Activated B cell treated with CpG ODN at 0.5 μM for 24 hours (primary cell): ENCODE measurements around the gene SERPINB5. TPM values are rescaled to one million over a fixed set of nuclear protein-coding genes. Genes with fewer than 3 reads are reported as not detected.

ENCODE experiments used
- ATAC-seq: fragments of 200-7000 bp; cut with Tn5 transposase; one replicate; pipeline ENCODE4 v1.10.0; 2021; ENCODE audit warnings: low read depth, mild to moderate bottlenecking, moderate library complexity
- CTCF ChIA-PET: fragments of 350-600 bp; sonication (Branson Sonifier 250); formaldehyde crosslinking; loops from one replicate; lab custom pipeline; 2021; ENCODE audit warnings: antibody characterized with exemption; lab: Charles Lee
- POLR2A ChIA-PET: fragments of 350-600 bp; sonication (Branson Sonifier 250); formaldehyde crosslinking; loops from one replicate; lab custom pipeline; 2021; ENCODE audit warnings: antibody characterized with exemption; lab: Charles Lee
- DNase-seq: peaks from one replicate; pipeline ENCODE4 v3.0.0; 2022
- H3K27ac Mint-ChIP-seq: one replicate; pipeline ENCODE4 v1.8.0; 2020; ENCODE audit warnings: mixed read lengths
- H3K27me3 Mint-ChIP-seq: one replicate; pipeline ENCODE4 v1.8.0; 2021; ENCODE audit warnings: mixed read lengths
- H3K36me3 Mint-ChIP-seq: one replicate; pipeline ENCODE4 v1.8.0; 2021; ENCODE audit warnings: low read depth, mixed read lengths
- H3K4me1 Mint-ChIP-seq: one replicate; pipeline ENCODE4 v1.8.0; 2021; ENCODE audit warnings: mixed read lengths
- H3K4me3 Mint-ChIP-seq: one replicate; pipeline ENCODE4 v1.8.0; 2020; ENCODE audit warnings: mild to moderate bottlenecking, mixed read lengths
- H3K9me3 Mint-ChIP-seq: one replicate; pipeline ENCODE4 v1.8.0; 2020; ENCODE audit warnings: mixed read lengths
- CTCF ChIP-seq: fragments of 200-600 bp; IDR thresholded peaks from one replicate; pipeline ENCODE4 v1.8.0; 2022; ENCODE audit warnings: antibody characterized with exemption, mild to moderate bottlenecking
- intact Hi-C: fragments of 100-400 bp; cut with micrococcal nuclease; formaldehyde crosslinking; loops from one replicate; pipeline ENCODE4 v1.15.1; 2024
- total RNA-seq: library from RNA; stranded (reverse); gene quantifications from 2 replicates; pipeline ENCODE4 v1.2.3, GENCODE V29; 2022

The SERPINB5 gene
- total RNA-seq, 1 donor from 2014 or later: not detected

- ChIA-PET POLR2A (no interaction called here), CTCF (no interaction called here)
- TF ChIP-seq CTCF: no peak
- no peaks in the 10 kb centered on the region for H3K9me3 Mint-ChIP-seq
- no peaks in the 10 kb centered on the region for H3K36me3 Mint-ChIP-seq
- intact Hi-C loops: no loop called here
- ATAC-seq (no peak), DNase-seq (no peak)
- no peak overlapping the region for H3K4me3 Mint-ChIP-seq
- H3K27ac Mint-ChIP-seq: no peak overlapping the region
- H3K4me1 Mint-ChIP-seq: no peaks in the 10 kb centered on the region
- peaks cover 10% of the 10 kb centered on the region for H3K27me3 Mint-ChIP-seq
These were observed 4.2 kb downstream of the SERPINB5 start for GRCh38 chr18:63480915-63481314.

- TF ChIP-seq CTCF: no peak
- ChIA-PET POLR2A (no interaction called here), CTCF (no interaction called here)
- Mint-ChIP-seq H3K4me1 (no peaks in the 10 kb centered on the region), H3K27ac (no peak overlapping the region), H3K27me3 (peaks cover 11% of the 10 kb centered on the region), H3K4me3 (no peak overlapping the region), H3K9me3 (no peaks in the 10 kb centered on the region), H3K36me3 (no peaks in the 10 kb centered on the region)
- no peak for DNase-seq
- intact Hi-C loops: no loop called here
- no peak for ATAC-seq
These were observed 10.9 kb downstream of the SERPINB5 start for GRCh38 chr18:63487676-63488075.

- no peak for DNase-seq
- intact Hi-C loops: no loop called here
- no peak for ATAC-seq
- Mint-ChIP-seq H3K27me3 (peaks cover 11% of the 10 kb centered on the region), H3K27ac (no peak overlapping the region), H3K4me1 (no peaks in the 10 kb centered on the region), H3K36me3 (no peaks in the 10 kb centered on the region), H3K9me3 (no peaks in the 10 kb centered on the region), H3K4me3 (no peak overlapping the region)
- no peak for TF ChIP-seq CTCF
- ChIA-PET CTCF (no interaction called here), POLR2A (no interaction called here)
These were observed 11.4 kb downstream of the SERPINB5 start for GRCh38 chr18:63488160-63488559.

- no peaks in the 10 kb centered on the region for H3K36me3 Mint-ChIP-seq
- POLR2A ChIA-PET: no interaction called here
- TF ChIP-seq CTCF: no peak
- DNase-seq (no peak), ATAC-seq (no peak)
- H3K27me3 Mint-ChIP-seq: peaks cover 10% of the 10 kb centered on the region
- H3K9me3 Mint-ChIP-seq: no peaks in the 10 kb centered on the region
- intact Hi-C loops: no loop called here
- no peaks in the 10 kb centered on the region for H3K4me1 Mint-ChIP-seq
- H3K27ac Mint-ChIP-seq: no peak overlapping the region
- H3K4me3 Mint-ChIP-seq: no peak overlapping the region
- CTCF ChIA-PET: no interaction called here
These were observed 16.1 kb downstream of the SERPINB5 start for GRCh38 chr18:63492851-63493250.

- intact Hi-C loops: no loop called here
These were observed 18.9 kb downstream of the SERPINB5 start for GRCh38 chr18:63495675-63496074.

More at GRCh38 chr18:63495675-63496074, 18.9 kb downstream of the SERPINB5 start:
- H3K36me3 Mint-ChIP-seq: no peaks in the 10 kb centered on the region
- H3K27ac Mint-ChIP-seq: no peak overlapping the region
- CTCF ChIA-PET: no interaction called here
- POLR2A ChIA-PET: no interaction called here
- H3K27me3 Mint-ChIP-seq: peaks cover 8% of the 10 kb centered on the region
- no peak for TF ChIP-seq CTCF
- no peaks in the 10 kb centered on the region for H3K9me3 Mint-ChIP-seq
- no peak overlapping the region for H3K4me3 Mint-ChIP-seq
- no peak for DNase-seq
- ATAC-seq: no peak
- H3K4me1 Mint-ChIP-seq: no peaks in the 10 kb centered on the region
